GM18505 (cell line): Measurements from ENCODE around the gene GUCD1.
"Not testable (repeated sequence)": the region's sequence is repeated elsewhere in the genome, so short reads cannot be mapped to it uniquely, and the experiment has no call there.

Experiments used
- ATAC-seq: cut with Tn5 transposase; IDR thresholded peaks from one replicate; pipeline ENCODE4 v1.9.1; 2021; ENCODE audit not compliant: unreplicated experiment
- POLR2A ChIP-seq: IDR thresholded peaks from 4 replicates; pipeline ENCODE4 v1.6.1; 2011; ENCODE audit warnings: borderline replicate concordance; ENCODE audit not compliant: insufficient read depth, insufficient read length; ENCODE audit errors: extremely low read depth

The GUCD1 gene

GRCh38 chr22:24554313-24555164 is at the start of gene GUCD1:
GUCD1 (minus strand) TSS chr22:24555138; CDS start chr22:24554991, 147 bp downstream.
- ATAC-seq = peak; percentile 17
- TF ChIP-seq POLR2A = no peak

- not testable (repeated sequence) for ATAC-seq
Observed at GRCh38 chr22:24603770-24604629, 49.1 kb upstream of the GUCD1 start.

- not testable (repeated sequence) for ATAC-seq
Observed at GRCh38 chr22:24602847-24603769, 48.2 kb upstream of the GUCD1 start, which contains the start of gene GGT1. GGT1 (plus strand) TSS chr22:24603193; CDS start chr22:24611082, 7,889 bp downstream.

- not testable (repeated sequence) for ATAC-seq
Observed at GRCh38 chr22:24602105-24602749, 47.3 kb upstream of the GUCD1 start.

- ATAC-seq = no peak
- no peak for TF ChIP-seq POLR2A
Observed at GRCh38 chr22:24601217-24602104, 46.5 kb upstream of the GUCD1 start.

- not testable (repeated sequence) for ATAC-seq
Observed at GRCh38 chr22:24599958-24600715, 45.2 kb upstream of the GUCD1 start.

GRCh38 chr22:24599514-24599913 is 44.6 kb upstream of the GUCD1 start:
- TF ChIP-seq POLR2A = no peak
- no peak for ATAC-seq

- not testable (repeated sequence) for ATAC-seq
Observed at GRCh38 chr22:24597076-24597475, 42.1 kb upstream of the GUCD1 start.

- no peak for TF ChIP-seq POLR2A
- no peak for ATAC-seq
Observed at GRCh38 chr22:24595863-24596262, 40.9 kb upstream of the GUCD1 start.

GRCh38 chr22:24595228-24595627 is 40.3 kb upstream of the GUCD1 start:
- TF ChIP-seq POLR2A = no peak
- ATAC-seq = no peak

- no peak for ATAC-seq
- no peak for TF ChIP-seq POLR2A
Observed at GRCh38 chr22:24594569-24595120, 39.7 kb upstream of the GUCD1 start.
